NCI-H1092 (cell line): ENCODE measurements around the gene C11orf52.
"Not testable (repeated sequence)": the region's sequence is repeated elsewhere in the genome, so short reads cannot be mapped to it uniquely, and the experiment has no call there.

ENCODE experiments used
- DNase-seq: peaks from one replicate; lab custom pipeline; 2025; lab: John Stamatoyannopoulos, UW

Gene C11orf52

DNA sequence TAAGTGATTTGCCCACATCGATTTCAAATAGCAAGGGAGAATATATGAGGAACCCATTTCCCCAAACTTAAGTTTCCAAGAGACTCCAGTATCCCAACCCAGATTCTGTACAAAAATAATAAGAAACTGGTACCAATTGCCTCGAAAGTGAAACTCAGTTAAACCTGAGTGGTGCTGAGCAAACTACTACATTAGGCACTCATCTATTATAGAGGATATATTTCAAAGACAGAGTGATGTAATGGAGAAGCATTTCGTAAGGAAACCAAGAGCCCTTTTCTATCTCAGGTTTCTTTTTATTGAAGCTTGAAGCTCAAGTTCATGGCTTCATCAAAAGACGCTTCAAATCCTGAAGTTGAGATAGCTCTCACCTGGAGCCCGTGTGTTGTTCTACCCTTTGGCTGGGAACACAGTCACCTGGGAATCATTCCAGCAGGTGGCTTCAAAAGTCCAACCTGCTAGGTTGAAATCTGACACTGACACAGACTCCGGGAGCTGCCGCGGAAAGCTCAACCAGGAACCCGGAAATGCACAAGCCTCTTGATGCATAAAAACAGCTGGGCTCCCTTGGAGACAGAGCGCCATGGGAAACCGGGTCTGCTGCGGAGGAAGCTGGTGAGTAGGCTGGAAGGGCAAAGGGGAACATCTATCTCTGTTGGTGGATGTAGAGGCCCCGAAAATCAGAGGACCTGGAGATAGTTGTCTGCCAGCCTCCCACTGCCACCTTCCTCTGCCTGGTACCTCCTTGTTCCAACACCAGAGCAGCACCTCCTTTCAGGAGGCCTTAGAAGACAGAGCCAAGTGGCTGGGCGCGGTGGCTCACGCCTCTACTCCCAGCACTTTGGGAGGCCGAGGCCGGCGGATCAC, at the start of gene C11orf52:
C11orf52 (plus strand) TSS at position 524 of the 867 bp plus-strand sequence; CDS start at position 584, 60 bp downstream.
- DNase-seq, result peak; percentile 90

DNA sequence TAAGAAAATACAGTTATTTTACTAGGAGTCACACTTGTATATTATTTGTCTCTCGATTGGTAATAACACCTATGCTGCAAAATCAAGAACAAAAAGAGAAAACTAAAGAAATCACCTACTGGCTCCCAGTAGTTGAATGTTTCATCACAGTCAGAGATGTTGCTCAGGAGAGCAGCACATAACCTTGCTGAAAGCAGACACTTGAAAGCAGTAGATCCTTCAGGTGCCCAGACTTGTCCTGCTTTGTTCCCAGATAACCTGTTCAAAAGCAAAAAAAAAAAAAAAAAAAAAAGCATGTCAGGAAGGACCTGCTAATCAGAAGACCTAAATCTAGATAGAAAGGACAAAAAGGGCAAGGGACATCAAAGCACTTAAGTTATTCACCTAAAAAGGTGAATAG, 48.6 kb upstream of the C11orf52 start:
- DNase-seq, result no peak

DNA sequence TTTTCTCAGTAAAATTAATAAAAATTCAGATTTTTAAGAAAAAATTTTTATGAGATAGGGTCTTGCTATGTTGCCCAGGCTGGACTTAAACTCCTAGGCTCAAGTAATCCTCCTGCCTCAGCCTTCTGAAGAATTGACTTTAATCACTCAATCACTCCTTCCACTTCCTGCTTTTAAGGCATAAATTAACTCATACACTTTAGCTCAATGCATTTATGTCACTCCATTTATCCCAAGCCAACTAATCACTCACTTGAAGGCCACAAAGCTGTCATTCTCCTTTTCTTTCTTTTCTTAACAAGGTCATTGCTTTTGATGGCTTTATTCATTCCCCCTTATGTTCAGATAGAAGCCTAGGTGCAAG, 48.2 kb upstream of the C11orf52 start:
- DNase-seq, result no peak

- peak; percentile 60 for DNase-seq
Observed at GRCh38 chr11:111870886-111871692, 47.6 kb upstream of the C11orf52 start, which contains the start of gene ALG9. TSS of gene ALG9 (minus strand) at chr11:111871581. CDS start at chr11:111871482, 99 bp downstream.

DNA sequence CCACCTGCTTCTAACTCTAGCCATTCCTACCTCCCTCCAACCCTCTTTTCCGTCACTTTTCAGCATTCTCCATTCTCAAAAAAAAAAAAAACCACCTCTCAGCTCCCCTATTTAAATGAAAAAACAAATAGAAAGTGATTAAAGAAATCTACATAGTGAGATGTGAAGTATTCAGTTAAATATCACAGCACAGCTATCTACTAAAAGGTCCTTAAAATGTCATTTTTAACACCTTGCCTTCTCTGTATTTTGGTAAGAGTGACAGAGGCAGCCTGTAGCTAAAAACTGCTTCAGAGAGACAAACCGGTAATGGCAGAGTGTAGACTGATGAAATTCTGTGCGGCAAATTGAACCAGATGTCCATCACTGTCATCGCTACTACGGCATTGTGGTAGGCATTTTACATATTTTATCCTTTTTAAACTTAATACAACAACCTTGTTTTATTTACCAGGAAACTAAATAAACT, 47.0 kb upstream of the C11orf52 start:
- no peak for DNase-seq

DNA sequence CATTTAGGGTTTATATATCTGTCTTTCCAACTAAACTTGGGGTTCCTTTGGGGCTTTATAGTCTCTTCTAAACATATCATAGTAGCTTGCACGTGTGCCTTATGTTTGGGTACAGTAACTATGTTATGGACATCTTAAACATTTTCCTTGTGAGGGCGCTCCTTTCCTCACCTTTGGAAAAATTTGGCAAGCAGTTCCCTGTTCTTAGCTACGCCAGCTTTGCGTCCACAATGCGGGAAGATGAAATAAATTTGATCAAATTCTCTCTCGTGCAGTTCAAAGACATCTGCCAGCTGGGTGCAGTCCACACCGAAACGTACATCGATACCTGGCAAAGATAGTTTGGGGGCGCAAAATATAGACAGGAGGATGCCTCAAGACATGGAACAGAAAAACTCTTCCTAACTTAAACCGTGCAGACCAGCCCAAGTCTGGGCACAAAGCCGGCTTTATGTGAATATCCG, 40.3 kb upstream of the C11orf52 start:
- DNase-seq, result peak; percentile 39

GRCh38 chr11:111878849-111879636, 39.7 kb upstream of the C11orf52 start, which contains the start of the genes CFAP68 and FDXACB1:
TSS of gene CFAP68 (plus strand) at chr11:111879541. CDS start at chr11:111879561, 20 bp downstream.
TSS of gene FDXACB1 (minus strand) at chr11:111879165. CDS start at chr11:111879132, 33 bp downstream.
- DNase-seq, result peak; percentile 99

DNA sequence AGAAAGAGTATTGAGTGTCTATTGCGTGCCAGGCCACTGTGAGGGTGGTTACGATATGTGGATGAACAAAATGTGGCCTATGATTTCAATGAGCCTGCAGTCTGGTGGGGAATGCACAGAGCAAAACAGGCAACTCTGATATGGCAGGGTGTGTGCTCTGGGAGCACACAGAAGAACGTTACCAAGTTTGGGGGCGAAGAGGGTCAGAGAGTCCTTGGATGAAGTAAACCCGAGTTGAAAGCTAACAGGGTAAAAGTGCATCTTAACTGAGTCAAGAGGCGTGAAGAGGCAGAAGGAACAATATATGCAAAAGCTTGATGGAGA, 39.1 kb upstream of the C11orf52 start:
- DNase-seq, result no peak

GRCh38 chr11:111882202-111882601, 36.5 kb upstream of the C11orf52 start:
- no peak for DNase-seq

DNA sequence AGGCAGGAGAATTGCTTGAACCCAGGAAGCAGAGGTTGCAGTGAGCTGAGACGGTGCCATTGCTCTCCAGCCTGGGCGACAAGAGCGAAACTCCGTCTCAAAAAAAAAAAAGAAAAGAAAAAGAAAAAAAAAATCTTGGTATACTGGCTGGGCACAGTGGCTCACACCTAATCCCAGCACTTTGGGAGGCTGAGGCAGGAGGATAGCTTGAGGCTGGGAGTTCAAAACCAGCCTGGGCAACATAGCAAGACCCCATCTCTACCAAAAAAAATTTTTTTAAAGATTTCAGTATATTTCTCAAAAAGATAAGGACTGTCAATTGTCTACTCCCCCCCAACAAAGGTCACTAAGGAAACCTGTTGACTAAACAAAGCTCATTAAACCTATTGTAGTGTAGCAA, 33.7 kb upstream of the C11orf52 start:
- DNase-seq, result not testable (repeated sequence)

GRCh38 chr11:111886032-111886431, 32.7 kb upstream of the C11orf52 start:
- no peak for DNase-seq

GRCh38 chr11:111886844-111887243, 31.9 kb upstream of the C11orf52 start:
- DNase-seq, result no peak

GRCh38 chr11:111905411-111905810, 13.3 kb upstream of the C11orf52 start:
- no peak for DNase-seq

- no peak for DNase-seq
Observed at GRCh38 chr11:111906680-111907079, 12.0 kb upstream of the C11orf52 start.

- DNase-seq, result no peak
Observed at GRCh38 chr11:111908639-111909305, 9.9 kb upstream of the C11orf52 start.

DNA sequence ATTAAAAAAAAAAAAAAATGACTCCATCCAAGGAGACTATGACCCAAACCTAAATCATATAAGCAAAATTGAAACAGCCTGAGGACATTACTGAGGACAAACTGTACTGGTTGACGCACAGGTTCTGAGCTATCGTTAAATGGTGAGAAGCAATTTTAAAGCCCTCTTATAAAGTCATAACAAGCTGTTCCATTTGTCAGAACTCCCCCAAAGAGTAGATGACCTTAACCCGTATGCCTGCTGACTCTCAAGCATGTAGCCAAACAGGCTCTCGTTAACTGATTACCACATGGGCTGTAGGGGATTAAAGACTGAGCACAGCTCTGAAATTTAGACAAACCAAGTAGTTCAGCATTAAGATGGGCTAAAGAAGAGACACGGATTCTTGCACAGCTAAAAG, 9.3 kb upstream of the C11orf52 start:
- no peak for DNase-seq

DNA sequence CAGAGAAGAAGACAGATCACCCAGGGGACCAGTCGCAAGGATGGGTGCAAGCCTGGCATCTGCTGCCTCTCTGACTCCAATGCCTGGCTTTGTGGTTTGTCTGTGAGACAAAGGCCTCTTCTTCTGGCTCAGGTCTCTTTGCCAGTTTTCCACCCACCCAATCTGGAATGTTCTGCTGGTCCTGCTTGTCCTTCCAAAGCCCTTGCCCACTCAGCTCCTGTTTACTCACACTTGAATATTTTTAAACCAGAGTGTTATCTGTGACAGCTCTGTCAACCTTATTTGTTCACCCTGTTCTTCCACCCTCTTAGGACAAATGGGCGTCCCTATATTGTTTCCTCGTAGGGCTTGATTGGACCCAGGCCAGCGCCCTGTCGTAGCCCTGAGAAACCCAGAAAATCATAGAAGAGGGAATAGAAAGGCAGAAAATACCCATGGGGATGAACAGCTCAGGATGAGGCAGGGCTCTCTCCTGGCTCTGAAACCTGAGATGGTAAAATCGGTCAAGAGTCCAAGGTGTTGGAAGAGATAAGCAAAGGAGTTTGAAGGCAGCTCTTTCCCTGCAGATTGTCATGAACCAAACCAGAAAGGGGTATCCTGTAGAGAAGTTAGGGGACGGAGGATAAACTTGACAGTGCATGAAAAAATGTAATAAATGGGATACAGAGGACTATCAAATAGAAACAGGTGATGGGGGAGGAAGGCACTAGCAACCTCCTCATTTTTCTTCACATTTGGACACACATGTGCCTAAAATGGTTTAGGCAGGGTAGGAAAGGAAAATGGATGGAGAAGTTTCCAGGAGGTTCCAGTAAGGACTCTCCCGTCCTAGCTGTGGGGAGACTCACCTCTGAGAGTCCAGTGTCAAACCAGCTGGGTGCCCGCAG, 7.8 kb upstream of the C11orf52 start:
- DNase-seq, result no peak

DNA sequence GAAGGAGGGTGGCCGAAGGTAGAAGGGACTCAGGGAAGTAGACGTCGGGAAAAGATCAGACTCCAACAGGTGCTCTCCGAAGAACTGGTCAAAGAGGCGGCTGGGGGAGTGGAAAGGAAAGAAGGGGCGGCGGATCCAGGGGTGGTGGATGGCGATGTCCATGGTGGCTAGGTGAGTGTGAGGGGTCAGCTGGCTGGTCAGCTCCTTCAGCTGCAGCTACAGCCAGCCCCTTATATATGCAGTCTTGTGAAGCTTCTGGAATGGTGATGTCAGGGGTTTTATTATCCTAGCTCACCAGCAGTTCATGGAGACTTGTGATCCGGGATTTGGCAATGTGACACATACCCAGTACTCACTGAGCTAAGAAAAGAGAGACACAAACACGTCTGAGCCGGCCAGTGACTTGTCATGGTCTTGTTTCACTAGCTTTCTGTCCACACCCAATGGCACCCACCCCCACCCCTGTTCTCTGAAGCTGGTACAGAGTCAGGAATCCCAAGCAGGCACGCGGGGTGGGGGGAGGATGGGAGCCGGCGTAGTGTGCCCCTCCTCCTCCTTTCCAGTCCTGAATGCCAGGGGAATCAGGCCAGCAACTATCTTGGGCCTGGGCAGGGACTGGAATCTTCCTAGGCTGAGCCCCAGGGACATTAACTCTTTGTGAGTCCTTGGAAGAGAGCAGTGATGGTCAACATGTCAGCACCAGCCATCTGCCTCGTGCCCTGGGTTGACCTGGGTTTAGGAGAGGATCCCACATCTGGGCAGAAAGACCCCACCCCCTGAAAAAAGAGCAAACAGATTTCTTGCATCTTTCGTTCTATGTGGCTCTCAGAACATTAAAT, 6.9 kb upstream of the C11orf52 start, which contains the start of gene CRYAB:
CRYAB (minus strand) TSS at position 208 of the 839 bp plus-strand sequence; CDS start at position 162, 46 bp downstream.
- DNase-seq, result no peak

GRCh38 chr11:111912535-111912934, 6.2 kb upstream of the C11orf52 start, which contains the start of gene HSPB2:
TSS of gene HSPB2 (plus strand) at chr11:111912734. CDS start at chr11:111912830, 96 bp downstream.
- DNase-seq, result no peak
